COR-L47 (cell line): ENCODE measurements around the gene PCYT2.

Experiments used
- DNase-seq: peaks from one replicate; lab custom pipeline; 2025; lab: John Stamatoyannopoulos, UW

The PCYT2 gene

DNA sequence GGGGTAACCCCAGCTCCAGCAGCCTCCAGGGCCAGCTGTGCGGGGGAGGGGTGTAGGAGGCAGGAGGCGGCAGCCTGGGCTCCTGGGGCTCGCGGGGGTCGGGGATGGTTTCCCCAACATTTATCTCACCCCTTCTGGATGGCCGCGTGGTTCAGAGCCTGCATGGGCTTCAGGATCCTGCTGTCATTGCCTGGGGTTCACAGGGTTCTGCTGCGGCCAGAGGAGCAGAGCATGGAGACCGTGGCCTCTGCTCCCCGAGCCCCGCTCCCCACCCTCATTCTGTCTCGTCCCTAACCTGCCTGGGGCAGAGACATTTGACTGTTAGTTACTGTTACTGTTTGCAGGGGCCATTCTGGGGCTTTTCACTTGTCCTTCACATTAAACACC, 31.0 kb upstream of the PCYT2 start:
- DNase-seq, result no peak

DNA sequence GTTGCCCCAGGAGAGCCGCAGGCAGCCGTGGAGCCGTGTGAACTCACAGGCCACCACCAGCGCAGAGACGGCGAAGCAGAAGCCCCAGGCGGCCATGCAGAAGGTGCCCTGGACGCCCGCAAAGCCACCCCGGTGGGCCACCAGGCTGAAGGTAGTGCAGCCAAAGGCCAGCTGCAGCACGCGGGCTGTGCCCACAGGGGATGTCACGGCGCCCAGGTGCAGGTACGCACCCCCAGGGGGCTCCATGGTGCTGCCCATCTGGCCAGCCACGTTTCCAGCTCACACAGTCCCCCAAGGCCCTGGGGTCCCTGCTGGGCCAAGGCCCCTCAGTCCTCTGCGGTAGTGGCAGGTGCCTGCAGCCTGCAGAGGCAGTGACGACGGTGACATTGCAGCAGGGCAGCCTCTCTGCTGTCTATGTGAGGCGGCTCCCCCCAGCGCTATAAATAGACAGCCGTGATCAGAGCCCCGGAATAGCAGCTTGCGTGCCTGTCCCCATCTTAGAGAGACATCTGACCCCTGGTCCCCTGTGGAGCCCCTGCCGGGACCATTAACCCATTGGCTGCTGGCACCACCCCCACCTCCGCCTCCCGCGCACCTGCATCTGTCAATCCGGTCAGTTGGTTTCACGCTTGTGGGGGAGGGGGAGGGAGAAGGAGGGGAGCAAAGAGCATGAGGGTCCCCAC, 30.4 kb upstream of the PCYT2 start:
- no peak for DNase-seq

DNA sequence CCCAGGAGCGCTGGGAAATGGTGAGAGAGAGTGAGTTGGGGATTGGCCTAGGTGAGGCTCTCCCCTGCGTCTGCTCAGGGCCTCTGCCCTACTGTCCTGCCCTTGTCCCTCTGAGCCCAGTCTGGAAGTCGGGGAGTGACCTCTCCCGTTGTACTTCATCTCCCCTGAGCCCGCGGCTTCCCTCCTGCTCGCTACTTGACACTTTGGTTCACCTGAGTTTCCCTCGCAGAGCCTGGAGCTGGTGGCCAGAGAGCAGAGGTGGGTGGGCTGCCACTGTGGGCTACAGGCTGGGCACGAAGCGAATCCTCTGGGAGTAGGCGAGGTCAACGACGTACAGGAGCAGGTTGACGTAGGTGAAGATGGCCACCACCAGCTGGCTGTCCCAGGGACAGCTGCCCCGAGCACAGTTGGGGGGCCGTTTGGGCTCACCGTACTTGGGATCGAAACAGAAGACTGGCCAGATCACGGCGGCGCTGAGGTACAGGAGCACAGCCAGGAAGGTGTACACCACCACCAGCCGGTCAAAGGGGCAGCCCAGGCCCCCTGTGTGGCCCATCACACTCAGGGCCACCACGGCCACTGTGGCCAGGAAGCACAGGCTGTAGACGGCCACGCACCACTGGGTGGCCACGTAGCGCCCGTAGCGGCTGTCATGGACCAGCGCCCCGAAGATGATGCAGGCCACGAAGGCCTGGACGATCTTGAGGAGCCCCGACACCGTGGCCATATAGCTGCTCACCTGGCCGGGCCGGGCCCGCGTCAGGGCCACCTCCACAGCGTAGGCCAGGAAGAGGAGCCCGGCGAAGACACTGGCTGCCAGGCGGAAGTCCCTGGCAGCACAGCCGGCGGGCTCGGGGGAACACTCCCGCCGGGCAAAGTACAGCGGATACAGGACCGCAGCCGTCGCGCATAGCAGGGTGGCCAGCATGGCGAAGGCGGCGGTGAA, 29.6 kb upstream of the PCYT2 start:
- DNase-seq, result no peak

DNA sequence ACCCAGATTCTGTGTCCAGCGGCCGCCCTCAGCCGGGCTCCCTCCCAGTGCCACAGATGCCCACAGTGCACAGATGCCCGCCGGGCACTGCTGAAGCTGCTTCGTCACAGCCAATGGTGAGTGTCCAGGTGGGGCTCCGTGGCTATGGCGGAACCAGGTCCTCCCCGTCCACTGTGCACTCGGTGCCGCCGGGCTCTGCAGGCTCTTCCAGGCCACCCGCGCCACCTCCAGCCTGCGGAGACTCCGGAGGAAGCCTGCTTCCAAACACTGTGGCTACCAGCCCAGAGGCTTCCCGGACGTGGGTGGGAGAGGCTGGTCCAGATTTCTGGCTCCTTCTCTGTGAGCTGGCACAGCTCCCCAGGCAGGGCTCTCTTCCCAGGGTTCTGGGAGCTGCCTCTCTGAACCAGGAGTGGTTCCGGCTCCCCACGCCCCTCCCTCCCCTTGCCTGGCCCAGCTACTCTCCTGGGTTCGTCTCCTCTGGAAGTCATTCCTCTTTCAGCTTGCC, 28.7 kb upstream of the PCYT2 start:
- no peak for DNase-seq

DNA sequence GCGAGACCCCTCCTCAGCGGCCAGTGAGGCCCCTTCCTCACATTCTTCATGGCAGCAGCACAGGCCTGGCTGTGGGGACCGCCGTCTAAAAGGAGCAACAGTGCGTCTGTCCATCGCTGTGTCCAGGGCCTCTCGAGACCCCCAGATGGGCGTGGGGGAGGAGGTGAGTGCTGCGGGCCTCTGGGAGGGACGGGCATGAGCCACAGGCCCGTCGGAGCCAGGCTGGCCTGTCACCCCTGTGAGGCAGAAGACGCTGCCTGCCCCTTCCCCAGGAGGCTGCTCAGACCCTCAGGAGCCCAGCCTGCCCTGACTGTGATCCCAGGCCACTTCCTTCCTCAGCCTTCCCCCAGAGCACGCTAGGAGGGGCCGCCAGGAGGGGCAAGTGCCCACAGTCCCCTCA, 28.0 kb upstream of the PCYT2 start:
- no peak for DNase-seq

DNA sequence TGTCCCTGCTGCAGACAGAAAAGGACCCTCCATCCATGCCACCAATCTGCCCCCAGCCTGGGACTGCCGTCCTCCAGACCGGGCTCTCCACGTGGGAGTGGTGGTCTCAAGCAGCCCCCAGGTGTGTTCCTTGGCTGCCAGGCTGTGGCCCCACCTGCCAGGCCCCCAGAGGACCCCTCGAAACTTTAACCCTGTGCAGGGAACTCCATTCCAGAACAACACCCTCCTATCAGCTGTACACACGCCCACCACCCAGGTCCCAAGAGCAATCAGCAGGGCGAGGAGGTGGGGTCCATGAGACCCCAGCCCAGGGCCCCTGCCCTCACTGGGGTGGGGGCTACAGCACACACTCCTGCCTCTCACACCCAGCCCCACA, 24.5 kb upstream of the PCYT2 start:
- DNase-seq, result no peak

DNA sequence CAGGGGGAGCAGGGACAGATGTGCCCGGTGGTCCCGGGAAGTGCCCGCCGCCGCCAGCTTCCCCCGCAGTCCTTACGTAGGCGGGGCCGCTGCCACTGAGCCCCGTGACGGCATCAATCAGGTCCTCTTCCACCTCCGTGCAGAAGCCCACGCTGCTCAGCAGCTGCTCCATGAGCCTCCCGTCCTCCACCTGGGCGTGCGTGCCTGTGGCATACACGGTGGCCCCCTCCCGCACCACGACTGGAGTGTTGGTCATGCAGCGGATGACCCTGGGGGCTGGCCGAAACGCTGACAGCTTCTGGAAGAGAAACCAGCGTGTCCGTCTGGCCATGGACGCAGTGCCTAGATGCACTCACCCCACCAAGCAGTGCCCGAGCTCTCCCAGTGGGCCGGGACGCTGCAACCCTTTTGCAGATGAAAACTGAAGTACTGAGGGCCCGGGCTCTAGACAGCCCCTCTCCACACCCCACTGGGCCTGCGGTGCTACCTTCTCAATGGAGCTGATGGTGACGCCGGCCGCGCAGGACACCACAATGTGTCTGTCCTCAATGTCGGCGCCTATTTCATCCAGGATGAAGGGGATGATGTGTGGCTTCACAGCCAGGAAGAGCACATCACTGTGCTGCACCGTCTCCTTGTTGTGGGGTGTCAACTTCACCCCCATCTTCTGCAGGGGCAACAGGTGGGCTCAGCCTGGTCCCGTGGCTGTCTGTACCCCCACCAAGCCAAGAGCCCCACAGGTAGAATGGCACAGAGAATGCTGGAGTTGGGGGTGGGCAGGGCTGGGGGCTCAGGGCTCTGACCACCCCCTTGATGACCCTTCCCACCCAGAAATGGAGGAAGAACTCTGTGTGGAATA, 23.9 kb upstream of the PCYT2 start:
- no peak for DNase-seq

DNA sequence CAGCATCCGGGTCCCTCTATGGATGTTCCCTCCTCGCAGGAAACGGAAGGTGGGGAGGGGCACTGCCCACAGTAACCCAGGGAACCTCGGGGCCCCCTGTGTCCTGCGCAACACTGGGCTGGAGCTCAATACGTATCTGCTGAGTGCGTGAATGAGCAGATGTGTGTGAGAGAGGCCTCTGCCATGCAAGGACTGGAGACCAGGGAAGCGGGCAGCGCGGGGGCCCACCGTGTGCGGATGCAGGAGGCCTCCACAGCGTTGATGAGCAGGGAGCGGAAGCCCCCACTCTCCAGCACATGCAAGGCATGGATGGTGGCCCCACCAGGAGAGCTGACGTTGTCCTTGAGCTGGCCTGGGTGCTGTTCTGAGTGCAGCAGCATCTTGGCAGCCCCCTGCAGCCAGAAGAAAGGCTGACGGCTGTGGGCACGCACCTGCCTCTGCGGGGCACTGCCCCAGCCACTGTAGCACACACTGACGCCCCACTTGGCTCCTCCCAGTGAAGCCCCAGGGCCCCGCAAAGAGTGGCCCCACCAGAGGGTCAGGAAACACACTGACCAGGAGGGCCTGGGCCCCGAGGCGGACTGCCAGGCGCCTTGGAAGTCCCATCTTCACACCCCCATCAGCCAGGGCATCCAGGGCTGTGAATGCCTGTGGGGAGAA, 23.0 kb upstream of the PCYT2 start:
- no peak for DNase-seq

DNA sequence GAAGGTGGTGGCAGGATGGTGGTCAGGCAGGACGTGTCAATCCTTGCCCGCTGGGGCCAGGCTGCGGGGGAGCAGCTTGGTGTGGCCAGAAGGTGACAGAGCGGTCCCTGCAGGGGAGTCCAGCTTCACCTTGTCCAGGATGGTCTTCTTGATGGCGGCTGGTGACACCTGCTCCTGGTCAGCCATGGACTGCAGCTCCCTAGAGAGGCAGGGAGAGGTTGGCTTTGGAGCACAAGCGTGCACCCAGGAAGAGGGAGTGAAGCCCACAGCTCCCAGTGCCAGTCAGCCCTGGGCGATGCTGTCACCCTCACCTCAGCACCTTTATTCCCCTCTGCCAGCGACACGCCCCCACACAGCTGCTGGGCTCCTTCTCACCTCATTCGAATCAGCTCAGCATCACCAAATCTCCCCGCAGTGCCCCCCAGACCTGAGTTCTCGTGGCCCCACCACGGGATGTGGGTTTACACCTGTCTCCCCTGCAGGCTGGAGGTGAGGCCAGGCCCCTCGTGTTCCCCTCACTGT, 22.0 kb upstream of the PCYT2 start:
- no peak for DNase-seq

DNA sequence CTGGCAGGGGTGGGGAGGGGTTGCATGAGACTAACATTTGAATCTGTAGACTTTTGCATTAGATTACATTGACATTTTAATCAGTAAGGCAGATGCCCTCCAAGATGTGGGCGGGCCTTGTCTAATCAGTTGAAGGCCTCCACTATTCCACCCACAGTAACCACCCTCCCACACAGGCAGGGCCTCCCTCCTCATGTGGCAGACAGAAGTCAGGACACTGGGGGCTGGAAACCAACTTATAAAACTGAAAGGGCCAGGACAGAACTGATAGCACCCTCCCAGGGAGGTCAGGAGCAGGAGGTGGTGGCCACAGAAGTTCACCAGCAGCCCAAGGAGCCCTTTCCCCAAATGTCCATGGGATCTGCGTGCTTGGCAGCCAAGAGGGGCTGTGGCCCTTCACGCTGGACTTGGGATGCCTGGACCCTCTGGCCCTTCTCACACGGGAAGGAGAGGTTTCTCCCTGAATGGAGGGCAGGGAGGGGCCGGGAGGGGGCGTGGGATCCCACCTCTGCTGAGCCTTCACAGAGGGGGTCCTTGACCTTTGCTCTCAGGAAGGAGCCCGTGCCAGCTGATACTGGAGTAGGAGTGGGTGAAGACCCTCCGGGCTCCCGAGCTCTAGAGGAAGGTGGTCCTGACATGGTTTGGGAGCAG, 21.3 kb upstream of the PCYT2 start:
- no peak for DNase-seq

DNA sequence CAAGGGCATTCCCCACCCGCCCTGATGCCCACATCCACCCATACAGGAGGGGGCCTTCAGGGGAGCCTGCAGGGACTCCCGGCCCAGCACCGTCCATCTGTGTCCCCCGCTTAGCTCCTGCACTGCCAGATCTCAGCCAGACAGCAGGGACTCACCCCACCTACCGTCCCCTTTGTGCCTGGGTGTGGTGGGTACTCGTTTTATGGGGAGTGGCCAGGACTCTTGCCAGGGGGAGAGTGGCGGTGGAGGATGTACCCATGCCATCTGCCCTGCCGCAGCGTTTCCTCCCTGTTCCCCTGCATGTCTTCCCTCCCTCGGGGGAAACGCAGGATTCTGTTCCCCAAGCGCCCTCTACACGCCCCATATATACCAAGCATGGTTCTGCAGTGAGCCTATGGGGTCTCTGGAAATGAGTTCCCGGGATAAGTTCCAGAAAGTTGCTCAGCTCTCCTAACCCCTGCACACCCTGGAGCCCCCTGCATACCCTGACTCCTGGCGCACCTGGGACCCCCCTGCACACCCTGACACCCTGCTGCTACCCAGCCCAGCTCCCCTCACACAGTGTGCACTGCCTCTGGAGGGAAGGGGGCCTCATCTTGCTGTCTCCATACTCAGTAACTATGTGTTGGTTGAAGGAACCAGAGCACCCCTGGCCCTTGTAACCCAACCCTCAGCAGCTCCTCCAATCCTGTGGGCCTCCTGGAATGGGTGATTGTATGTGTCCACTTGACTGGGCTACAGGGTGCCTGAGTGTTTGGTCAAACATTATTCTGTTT, 20.5 kb upstream of the PCYT2 start:
- peak; percentile 25 for DNase-seq

DNA sequence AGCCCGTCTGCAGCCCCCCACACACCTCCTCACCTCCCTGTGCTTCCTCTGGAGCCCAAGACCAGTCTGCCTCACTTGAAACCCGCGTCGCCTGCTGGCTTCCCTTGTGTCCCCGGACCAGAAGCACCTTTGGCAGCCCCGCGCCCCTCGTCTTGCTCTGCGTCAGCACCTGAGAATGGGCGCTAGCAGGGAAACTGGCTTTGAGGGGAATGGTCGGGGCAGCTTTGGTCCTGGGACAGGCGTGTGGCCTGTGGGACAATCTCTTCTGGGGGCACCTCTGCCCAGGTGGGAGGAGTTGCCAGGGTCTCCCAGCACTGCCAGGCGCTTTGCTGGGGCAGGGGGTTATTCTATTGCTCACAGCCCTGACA, 20.0 kb upstream of the PCYT2 start:
- DNase-seq, result no peak

DNA sequence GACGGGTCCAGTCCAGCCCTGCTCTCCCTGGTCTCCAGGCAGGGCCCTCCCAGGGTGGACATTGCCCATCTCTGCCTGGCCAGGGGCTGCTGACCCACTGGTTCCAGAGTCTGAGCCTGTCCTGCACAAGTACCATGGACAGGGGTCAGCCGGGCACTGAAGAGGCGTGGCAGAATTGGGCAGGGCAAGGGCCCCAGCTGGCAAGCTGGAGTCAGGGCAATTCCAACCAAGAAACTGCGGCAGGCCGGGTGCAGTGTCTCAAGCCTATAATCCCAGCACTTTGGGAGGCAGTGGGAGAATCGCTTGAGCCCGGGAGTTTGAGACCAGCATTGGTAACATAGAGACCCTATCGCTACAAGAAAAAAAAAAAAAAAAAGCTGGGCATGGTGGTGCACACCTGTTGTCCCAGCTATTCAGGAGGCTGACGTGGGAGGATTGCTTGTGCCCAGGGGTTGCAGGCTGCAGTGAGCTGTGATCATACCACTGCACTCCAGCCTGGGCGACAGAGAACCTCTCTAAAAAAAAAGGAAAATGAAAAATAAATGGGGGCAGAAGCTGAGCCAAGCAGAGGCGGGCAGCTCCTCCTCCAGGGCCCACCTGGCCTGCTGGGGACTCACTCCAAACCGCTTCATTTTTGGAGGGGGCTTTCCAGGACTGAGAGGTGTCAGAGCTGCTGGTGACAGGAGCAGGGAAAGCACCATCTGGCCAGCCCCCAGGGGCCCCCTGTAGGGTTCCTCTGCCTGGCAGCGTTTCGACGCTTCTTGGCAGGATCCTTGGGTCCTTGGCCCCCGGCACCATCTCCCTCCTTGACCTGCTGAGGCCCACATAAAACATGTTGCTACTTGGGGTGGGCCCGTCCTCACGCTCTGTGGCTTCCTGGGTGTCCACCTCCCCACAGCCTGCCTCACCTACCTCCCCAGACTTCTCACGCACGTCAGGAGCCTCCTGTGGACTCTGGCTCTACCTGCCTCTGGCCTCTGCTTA, 19.2 kb upstream of the PCYT2 start:
- DNase-seq, result no peak

DNA sequence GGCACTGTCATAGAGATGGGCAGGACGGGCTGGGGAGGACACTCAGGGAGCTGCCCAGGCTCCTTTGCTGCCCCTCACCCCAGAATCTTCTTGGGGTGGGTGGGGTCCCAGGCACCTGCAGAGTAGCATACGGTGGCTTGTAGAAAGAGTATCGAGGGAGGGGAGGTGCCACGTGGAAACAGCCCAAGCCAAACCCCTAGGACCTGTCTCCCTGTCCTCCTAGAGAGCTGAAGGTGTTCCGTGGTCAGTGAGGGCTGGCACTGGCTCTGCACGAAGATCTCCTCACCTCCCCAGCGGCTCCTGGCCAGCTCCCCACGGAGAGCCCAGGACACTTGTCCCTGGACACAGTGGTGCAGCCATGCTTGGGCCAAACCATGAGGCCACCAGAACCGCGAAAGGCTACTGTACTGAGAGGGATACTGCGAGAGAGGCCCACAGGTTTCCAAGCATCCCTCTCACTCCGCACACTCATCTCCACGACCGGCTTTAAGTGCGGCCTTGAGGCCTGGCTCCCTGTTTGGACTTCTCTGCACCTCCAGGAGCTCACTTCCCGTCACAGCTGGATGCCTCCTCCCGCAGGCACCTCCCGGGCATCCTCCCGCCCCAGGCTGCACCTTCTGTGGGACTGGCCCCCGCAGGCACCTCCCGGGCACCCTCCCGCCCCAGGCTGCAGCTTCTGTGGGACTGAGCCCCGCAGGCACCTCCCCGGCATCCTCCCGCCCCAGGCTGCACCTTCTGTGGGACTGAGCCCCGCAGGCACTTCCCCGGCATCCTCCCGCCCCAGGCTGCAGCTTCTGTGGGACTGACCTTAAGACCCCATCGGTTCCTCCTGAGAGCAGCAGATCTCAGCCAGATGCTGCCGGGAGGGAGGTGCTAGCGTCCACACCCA, 18.3 kb upstream of the PCYT2 start:
- no peak for DNase-seq

DNA sequence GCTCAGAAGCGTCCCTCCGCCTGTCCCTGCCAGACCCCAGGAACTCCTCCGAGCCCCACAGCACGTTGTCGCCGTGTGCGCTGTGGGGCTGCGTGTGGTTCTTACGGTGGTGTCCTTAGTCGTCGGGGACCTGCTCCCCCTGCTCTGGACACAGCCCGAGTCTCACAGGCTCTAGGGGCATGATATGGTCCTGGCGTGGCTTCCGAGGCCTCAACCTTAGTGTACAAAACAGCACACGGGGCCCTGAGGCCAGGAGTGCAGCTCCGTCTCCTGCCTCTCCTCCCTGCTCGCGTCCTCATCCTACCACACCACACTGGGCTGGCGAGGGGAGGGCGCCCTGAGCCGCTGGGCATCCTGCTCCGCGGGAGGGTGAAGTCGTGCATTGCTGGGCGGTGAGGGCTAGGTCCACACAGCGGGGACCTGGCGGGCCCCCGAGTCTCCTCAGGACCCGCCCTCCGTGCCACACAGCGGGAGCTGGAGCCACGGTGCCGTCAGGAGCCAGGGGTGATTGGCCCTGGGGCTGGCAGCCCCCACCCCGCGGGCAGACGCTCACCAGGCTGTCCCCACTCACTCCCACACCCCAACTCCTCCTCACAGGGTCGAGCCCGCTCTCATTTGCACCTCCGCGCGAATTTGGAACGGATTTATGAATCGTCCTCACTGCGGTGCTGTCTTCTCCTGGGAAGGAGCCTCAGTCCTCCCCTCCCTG, 17.5 kb upstream of the PCYT2 start:
- peak; percentile 60 for DNase-seq

DNA sequence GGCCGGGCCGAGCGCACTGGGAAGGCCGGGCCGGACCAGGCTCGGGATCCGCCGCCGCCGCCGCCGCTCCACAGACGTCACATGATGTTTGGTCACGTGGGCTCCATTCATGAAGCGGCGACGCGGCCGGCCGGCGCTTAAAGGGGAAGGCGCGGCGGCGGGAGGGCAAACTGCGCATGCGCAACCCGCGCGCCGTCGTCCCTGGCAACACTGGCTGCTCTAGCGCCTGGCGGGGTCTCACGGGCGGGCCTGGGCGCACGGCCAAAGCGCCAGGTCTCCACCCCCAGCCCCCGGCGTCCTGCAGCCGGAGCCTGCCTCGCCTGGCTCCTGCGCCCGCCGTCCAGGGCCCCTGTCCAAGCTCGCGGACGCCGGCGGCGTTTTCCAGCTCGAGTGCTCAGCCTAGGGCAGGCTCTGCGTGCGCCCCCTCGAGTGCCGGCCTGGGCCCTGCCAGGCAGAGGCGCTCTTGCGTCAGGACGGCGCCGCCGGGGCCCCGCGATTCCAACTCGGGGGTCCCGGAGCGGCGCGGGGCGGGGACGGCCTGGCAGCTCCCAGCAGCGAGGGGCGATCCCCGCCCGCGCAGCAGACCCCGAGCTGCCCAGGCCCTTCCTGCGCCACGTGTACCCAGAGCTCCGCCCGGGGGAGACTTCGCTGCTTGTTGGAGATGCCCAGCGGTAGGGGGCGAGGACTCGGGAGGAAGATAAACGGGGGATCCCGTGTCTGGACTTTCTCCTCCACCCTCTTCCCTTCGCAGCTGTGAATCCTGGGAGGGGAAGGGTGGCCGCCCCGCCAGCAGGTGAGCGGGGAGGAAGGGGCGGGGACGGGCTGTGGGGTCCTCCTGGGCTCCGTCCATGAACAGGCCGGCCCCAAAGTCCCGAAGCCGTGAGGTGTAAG, 16.7 kb upstream of the PCYT2 start, which contains the start of gene MAFG:
Gene MAFG, minus strand, starts transcription at position 83 of the 891 bp plus-strand sequence. CDS start 4,550 bp downstream, outside the sequence.
- peak; percentile 95 for DNase-seq
